Myocyte (in vitro differentiated cells): ENCODE measurements around the gene DUSP23. TPM values are rescaled to one million over a fixed set of nuclear protein-coding genes. Genes with fewer than 3 reads are reported as not detected.
A peak's percentile ranks its signal among the peaks of the same experiment; 100 is the strongest.

ENCODE experiments used
- DNase-seq: peaks from one replicate; pipeline ENCODE4 v3.0.0-alpha.2; 2012; ENCODE audit warnings: low read depth
- total RNA-seq: library from RNA; depleted of rRNA; stranded (reverse); fragments of >200 nt; gene quantifications from 2 replicates; pipeline ENCODE4 v1.2.3, GENCODE V29; 2014

The DUSP23 gene
- total RNA-seq, 1 donor from 2014 or later = 14.9 TPM

- DNase-seq = no peak
Measured at GRCh38 chr1:159783724-159784123, 3.0 kb downstream of the DUSP23 start.

DNA sequence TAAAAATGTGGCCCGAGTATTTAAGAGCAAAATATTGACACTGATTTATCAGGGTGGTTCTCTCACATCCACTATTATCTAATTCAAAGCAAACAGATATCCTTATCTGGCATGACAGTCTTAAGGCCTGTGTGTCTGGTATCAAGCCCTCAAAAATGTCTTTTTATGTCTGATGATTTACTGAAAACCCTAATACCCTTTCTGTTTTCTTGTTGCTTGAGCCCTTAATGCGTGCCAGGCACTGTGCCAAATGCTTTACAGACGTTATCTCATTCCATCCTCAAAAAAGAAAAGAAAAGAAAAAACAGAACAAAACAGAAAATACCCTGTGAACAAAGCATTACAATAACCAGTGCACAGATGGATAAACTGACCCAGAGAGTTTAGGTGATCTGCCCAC, 5.7 kb downstream of the DUSP23 start:
- DNase-seq = no peak

GRCh38 chr1:159786966-159787365, 6.2 kb downstream of the DUSP23 start:
- DNase-seq = no peak

GRCh38 chr1:159790237-159790917, 9.6 kb downstream of the DUSP23 start:
- DNase-seq = peak; percentile 25

- no peak for DNase-seq
Measured at GRCh38 chr1:159791031-159791430, 10.3 kb downstream of the DUSP23 start.

DNA sequence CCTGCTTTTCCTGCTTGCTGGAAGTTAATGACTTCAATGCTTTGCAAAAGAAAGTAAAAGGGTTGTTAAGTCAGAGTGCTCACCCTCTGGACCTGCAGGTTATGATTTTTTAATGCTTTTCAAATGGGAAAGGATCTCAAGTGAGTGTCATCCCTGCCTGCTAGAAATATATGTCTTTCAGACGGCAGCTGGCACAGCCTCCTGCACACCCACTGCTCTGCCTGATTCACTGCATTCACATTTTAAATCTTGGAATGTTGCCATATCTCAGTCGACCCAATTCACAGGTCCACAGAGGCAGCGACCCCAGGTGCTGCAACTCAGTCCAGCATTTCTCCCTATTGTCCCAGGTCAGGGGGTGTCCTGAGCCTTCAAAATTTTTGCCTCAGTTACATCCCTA, 10.7 kb downstream of the DUSP23 start:
- DNase-seq = no peak

DNA sequence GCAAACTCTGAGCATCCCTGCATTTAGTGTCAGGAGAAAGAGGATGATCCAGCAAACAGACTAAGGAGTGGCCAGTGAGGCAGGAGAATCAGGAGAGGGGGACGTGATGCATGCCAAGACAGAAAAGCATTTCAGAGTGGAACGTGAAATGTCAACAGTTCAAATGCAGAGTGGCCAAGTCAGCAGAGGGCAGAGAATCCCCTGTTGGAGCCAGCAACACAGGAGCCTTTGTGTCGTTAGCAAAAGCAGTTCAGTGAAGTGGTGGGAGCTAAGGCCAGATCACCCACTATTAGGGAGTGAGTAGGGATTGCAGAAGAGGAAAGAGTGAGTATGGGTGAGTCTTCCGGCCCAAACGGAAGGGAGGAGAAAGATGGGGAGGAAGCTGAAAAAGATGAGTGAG, 14.8 kb downstream of the DUSP23 start:
- no peak for DNase-seq

GRCh38 chr1:159798893-159799292, 18.1 kb downstream of the DUSP23 start:
- DNase-seq = peak; percentile 80

GRCh38 chr1:159799446-159799985, 18.8 kb downstream of the DUSP23 start:
- no peak for DNase-seq

- peak; percentile 27 for DNase-seq
Measured at GRCh38 chr1:159800177-159800930, 19.6 kb downstream of the DUSP23 start.

DNA sequence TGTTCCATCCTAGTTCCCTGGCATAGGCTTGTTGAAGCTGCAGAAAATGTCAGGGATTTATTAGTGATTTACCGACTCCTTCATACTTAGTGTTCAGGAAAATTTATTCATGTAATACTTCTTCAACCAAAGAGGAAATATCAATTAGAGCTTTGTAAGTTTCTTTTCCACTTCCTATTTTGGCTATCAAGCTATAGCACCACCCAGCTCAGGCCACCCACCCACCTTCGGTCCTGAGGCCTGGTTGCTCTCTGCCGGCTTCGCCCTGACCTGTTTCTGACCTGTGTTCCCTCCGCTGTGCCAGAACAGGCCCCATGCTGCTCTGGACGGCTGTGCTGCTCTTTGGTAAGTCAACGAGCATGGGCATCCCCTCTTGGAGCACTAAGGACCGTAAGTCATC, 21.3 kb downstream of the DUSP23 start, which contains the start of gene FCRL6:
FCRL6 (plus strand) TSS at position 250 of the 400 bp plus-strand sequence; CDS start at position 315, 65 bp downstream.
- no peak for DNase-seq

DNA sequence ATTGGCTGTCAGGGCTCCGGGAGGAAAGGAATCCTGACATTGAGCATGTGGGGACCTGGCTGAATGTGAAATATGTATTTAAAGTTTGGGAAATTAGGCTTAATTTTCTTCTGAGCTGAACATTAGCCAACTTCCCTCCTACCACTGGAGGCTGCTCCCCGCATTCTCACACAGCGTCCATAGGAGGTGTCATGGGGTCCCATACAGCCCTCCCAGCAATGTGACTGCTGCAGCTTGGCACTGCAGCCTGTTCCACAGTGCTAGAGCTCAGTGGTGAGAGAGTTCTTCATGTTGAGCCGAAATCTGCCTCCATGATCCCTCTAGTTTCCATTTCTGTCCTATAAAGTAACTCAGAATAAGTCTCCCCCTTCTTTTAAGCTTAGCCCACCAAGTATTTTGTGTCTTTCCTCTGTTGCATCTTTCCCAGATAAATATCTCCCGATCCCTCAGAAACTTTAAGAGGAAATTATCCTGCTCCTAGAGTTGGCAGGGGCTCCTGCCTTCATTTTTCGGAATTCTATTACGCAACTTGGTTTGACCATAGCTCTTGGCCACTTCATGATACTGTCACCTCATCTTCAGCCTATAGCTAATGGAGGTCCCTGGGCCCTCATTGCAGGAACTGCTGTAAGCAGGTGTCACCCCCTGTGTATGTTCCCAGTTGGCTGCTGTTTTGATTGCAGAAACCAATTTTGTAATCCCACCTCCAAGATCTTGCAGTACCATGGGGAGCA, 23.4 kb downstream of the DUSP23 start:
- no peak for DNase-seq

- no peak for DNase-seq
Measured at GRCh38 chr1:159804924-159805323, 24.2 kb downstream of the DUSP23 start.

DNA sequence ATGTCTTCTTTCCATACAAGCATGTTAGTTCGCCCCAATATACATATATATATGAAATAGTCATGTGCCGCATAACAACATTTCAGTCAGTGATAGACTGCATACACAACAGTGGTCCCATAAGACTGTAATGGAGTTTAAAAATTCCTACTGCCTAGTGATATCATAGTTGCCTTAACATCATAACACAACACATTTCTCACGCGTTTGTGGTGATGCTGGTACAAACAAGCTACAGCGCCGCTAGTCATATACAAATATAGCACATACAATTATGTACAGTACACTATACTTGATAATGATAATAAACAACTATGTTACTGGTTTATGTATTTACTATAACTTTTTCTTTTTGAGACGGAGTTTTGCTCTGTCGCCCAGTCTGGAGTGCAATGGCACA, 35.2 kb downstream of the DUSP23 start:
- DNase-seq = no peak

DNA sequence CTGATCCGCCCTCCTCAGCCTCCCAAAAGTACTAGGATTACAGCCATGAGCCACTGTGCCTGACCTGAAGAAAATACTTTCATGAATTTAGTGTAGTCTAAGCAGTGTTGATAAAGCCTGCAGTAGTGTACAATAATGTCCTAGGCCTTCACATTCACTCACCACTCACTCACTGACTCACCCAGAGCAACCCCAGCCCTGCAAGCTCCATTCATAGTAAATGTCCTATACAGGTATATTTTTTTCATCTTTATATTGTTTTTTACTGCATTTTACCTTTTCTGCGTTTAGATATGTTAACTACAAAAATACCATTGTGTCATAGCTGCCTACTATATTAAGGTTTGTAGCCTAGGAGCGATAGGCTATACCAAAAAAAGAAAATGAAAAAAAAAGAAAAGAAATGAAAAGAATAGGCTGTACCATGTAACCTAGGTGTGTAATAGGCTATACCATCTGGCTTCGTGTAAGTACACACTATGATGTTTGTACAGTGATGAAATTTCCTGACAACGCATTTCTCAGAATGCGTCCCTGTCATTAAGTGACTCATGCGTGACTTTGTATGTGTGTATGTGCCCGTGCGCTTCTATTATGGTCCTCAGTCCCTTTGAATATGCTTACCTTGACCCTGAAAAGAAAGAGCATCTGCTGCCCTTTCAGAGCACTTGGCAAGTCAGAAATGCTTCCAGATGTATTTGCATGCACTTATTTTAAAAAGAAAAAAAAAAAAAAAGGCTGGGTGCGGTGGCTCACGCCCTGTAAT, 36.7 kb downstream of the DUSP23 start:
- DNase-seq = no peak

GRCh38 chr1:159821171-159821867, 40.6 kb downstream of the DUSP23 start:
- peak; percentile 60 for DNase-seq

DNA sequence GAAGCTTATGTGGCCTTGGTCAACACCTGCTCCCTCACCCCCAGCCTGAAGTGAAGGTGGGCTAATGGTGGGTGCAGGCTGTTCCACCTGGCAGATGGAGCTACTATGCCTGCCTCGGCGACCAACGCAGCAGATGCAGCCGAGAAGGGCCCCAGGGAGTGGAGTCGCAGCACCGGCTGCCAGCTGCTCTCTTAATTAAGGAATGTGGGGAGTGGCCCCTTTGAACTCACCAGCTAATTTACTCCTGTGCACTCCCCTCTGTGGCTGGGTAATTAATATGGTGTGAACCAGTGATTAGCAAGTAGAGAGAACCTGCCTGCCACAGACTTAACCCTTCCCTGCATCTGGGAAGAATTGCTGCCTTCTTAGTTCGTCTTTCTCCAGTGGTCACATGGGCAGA, 42.6 kb downstream of the DUSP23 start:
- peak; percentile 63 for DNase-seq

GRCh38 chr1:159825564-159825963, 44.8 kb downstream of the DUSP23 start:
- DNase-seq = no peak

DNA sequence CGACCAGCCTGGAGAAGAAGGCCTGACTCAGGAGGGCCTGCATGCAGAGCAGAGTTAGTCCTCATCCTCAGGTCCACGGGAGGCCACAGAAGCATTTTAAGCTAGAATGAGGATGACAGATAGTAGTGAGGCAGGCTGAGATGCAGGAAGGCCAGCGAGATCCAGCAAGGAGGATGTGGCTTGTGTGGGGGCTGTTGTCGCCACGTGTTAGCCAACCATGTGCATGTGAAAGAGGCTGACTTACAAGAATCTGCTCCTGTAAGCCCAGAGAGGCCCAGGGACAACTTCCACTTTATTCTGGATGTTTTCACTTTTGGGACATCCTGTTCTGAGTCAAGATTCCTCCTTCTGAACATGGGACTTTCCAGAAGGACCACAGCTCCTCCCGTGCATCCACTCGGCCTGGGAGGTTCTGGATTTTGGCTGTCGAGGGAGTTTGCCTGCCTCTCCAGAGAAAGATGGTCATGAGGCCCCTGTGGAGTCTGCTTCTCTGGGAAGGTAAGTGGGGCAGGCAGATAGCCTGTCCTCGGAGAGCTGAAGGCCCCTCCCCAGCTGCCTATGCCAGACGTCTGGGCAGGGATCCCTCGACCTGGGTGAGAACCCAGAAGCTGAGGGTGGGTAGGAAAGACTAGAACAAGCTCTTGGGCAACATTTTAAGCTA, 45.8 kb downstream of the DUSP23 start, which contains the start of gene SLAMF8:
SLAMF8 (plus strand) TSS at position 433 of the 661 bp plus-strand sequence; CDS start at position 459, 26 bp downstream.
- no peak for DNase-seq

- no peak for DNase-seq
Measured at GRCh38 chr1:159827102-159827490, 46.3 kb downstream of the DUSP23 start.
